HUES6 (cell line): ENCODE data around the gene GHRHR.

ENCODE experiments used
- H3K27ac ChIP-seq: 2 replicates; pipeline ENCODE4 v1.7.0; 2013; ENCODE audit warnings: low read depth, mild to moderate bottlenecking, low read length, inconsistent platforms
- H3K27me3 ChIP-seq: 2 replicates; pipeline ENCODE4 v1.6.1; 2013; ENCODE audit warnings: low read length; ENCODE audit not compliant: control insufficient read depth, insufficient read depth
- H3K36me3 ChIP-seq: 2 replicates; pipeline ENCODE4 v1.6.1; 2013; ENCODE audit warnings: low read length; ENCODE audit not compliant: control insufficient read depth, insufficient read depth
- H3K4me1 ChIP-seq: 2 replicates; pipeline ENCODE4 v1.6.1; 2013; ENCODE audit warnings: low read length; ENCODE audit not compliant: control insufficient read depth, insufficient read depth
- H3K4me3 ChIP-seq: 2 replicates; pipeline ENCODE4 v1.5.1; 2013; ENCODE audit warnings: low read depth, low read length
- H3K9ac ChIP-seq: one replicate; pipeline ENCODE4 v1.6.1; 2013; ENCODE audit warnings: mild to moderate bottlenecking, low read length
- H3K9me3 ChIP-seq: 2 replicates; pipeline ENCODE4 v1.6.1; 2013; ENCODE audit warnings: low read depth, low read length; ENCODE audit not compliant: control insufficient read depth, insufficient read depth

GHRHR gene

DNA sequence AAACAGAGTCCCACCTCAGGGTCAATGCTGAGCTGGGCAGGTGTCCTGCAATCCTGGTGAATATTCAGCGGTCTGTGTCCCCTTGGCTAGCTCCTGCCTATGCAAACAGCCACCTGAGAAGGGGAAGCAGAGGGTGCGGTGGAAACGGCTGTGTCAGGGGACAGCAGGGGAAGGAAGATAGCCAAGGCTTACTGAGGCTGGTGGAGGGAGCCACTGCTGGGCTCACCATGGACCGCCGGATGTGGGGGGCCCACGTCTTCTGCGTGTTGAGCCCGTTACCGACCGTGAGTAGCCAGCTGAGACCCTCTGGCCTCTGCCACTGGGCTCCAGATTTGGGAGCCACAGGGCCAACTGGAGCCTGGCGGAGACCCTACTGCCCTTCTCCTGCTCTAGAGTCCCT is at the start of gene GHRHR:
Gene GHRHR, plus strand, starts transcription at position 112 of the 400 bp plus-strand sequence. Its CDS starts 116 bp downstream, at position 228.
- Histone ChIP-seq H3K27ac (no peak within 1 kb of the TSS), H3K27me3 (peaks cover 17% of the 10 kb centered on the region; the same call in 1 of the 2 replicates), H3K4me1 (no peaks in the 10 kb centered on the region), H3K9me3 (no peaks in the 10 kb centered on the region), H3K9ac (no peak within 1 kb of the TSS), H3K4me3 (no peak within 1 kb of the TSS), H3K36me3 (no peaks in the 10 kb centered on the region)

DNA sequence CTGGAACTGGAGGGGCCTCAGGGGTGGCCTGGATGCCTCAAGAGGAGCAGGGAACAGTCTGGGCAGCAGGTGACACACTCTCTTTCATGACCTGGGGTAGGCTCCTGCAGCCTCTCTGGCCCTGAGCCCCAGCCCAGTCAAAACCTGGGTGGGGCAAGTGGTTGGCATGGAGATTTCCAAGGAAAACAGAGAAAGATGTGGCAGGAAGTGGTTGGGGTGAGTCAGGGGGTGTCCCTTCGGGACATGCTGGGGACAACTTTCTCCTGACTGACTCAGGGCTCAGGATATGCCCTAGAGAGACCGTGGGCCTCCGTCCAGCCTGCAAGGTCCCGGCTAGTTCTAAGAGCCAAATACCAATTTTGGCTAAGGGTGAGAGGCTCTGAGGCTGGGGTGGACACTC is 49.2 kb upstream of the GHRHR start:
- Histone ChIP-seq H3K27me3 (no peaks in the 10 kb centered on the region), H3K9me3 (no peaks in the 10 kb centered on the region), H3K36me3 (no peaks in the 10 kb centered on the region), H3K9ac (no peak overlapping the region), H3K4me1 (peaks cover 33% of the 10 kb centered on the region; the same call in 1 of the 2 replicates), H3K27ac (no peak overlapping the region), H3K4me3 (no peak overlapping the region)

DNA sequence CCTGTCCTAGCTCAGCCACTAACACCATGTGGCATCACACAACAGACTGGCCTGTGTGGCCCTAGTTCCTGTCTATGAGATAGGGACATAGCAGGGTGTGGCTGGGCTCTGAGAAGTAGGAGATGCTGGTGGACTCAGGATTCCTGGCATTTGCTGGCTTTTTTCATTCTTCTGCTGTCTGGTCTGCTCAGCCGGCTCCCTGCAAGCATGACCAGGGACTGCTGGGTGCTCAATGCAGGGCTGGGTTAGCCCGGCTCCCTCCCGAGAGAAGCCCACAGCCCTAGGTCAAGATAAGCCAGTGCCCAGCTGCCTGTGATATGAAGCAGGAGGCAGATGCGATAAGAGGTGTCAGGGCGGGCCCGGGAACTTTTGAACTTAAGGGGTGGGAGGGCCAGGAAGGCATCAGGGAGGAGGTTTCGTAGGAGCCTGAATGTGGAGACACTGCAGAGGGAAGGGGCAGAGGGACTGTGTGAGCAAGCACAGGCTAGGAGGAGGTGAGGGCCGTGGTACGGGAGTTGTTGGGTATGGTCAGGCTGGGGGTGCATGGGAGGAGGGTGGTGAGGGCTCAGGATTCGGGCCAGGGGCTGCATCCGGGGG is 48.6 kb upstream of the GHRHR start:
- no peak overlapping the region for H3K4me3 ChIP-seq
- H3K27me3 ChIP-seq, result no peaks in the 10 kb centered on the region
- no peak overlapping the region for H3K27ac ChIP-seq

DNA sequence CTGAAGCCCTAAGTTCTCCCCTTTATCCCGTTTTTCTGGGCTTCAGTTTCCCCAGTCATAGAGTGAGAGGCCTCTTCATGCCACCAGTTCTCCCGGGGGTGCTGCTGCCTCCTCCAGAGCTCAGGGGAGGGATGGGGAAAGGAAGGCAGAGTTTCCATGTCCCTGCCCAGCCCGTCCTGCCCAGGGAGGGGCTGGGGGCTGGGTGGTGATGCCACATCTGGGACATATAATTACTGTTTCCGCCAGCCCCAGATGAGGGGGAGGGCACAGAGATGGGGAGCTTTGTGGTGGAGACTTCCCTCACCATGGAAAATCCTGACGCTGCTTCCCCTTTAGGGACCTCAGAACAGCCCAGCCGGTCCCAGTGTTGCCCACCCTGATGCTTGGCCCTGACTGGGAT is 48.0 kb upstream of the GHRHR start:
- no peaks in the 10 kb centered on the region for H3K27me3 ChIP-seq
- peaks cover 34% of the 10 kb centered on the region; the same call in 1 of the 2 replicates for H3K4me1 ChIP-seq
- no peak overlapping the region for H3K4me3 ChIP-seq
- H3K9me3 ChIP-seq, result no peaks in the 10 kb centered on the region
- H3K36me3 ChIP-seq, result no peaks in the 10 kb centered on the region
- no peak overlapping the region for H3K27ac ChIP-seq
- H3K9ac ChIP-seq, result no peak overlapping the region

More for the DNA sequence above, 48.6 kb upstream of the GHRHR start:
- Histone ChIP-seq H3K36me3 (no peaks in the 10 kb centered on the region), H3K9me3 (no peaks in the 10 kb centered on the region), H3K9ac (no peak overlapping the region), H3K4me1 (peaks cover 33% of the 10 kb centered on the region; the same call in 1 of the 2 replicates)

DNA sequence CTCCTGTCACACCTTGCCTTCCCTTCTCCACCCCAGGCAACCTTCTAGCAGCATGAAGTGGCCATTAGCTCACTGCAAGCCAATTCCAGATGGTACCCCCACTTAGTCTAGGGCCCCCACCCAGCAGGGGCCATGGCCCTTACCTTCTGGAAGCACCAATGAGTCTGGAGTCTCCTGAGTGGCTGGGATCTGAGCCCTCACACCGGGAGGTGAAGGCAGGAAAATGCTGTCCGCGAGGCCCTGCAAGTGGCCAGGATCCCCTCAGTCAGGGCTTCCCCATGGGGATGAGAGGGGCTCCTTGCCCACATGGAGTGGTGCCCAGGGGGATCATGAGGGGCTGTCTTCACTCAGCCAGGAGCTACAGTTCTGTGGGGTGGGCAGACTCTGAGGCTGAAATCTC is 47.5 kb upstream of the GHRHR start:
- H3K9ac ChIP-seq, result no peak overlapping the region
- H3K4me1 ChIP-seq, result peaks cover 39% of the 10 kb centered on the region; the same call in 1 of the 2 replicates
- no peaks in the 10 kb centered on the region for H3K27me3 ChIP-seq
- H3K9me3 ChIP-seq, result no peaks in the 10 kb centered on the region
- H3K36me3 ChIP-seq, result no peaks in the 10 kb centered on the region
- H3K4me3 ChIP-seq, result no peak overlapping the region
- H3K27ac ChIP-seq, result no peak overlapping the region

DNA sequence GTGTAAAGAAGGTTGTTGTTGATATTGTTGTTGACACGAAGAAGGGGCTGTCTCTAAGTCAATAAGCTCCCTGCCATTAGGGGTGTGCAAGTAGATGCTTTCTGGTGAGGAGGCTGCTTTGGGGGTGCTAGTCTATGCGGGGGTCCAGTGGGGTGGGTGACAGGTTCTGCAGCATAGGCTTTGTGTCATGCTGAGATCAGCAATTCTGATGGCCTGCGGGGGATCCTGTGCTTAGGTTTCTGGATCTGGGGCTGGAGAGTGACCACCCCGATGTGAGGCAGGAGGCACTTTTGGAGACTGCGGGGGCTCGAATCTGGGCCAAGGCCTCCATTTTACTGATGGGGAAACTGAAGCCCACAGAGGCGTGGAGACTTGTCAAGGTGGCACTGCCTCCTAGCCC is 47.0 kb upstream of the GHRHR start:
- Histone ChIP-seq H3K9me3 (no peaks in the 10 kb centered on the region), H3K9ac (no peak overlapping the region), H3K27me3 (no peaks in the 10 kb centered on the region), H3K36me3 (no peaks in the 10 kb centered on the region), H3K4me1 (peaks cover 40% of the 10 kb centered on the region; the same call in 1 of the 2 replicates), H3K27ac (no peak overlapping the region), H3K4me3 (no peak overlapping the region)

DNA sequence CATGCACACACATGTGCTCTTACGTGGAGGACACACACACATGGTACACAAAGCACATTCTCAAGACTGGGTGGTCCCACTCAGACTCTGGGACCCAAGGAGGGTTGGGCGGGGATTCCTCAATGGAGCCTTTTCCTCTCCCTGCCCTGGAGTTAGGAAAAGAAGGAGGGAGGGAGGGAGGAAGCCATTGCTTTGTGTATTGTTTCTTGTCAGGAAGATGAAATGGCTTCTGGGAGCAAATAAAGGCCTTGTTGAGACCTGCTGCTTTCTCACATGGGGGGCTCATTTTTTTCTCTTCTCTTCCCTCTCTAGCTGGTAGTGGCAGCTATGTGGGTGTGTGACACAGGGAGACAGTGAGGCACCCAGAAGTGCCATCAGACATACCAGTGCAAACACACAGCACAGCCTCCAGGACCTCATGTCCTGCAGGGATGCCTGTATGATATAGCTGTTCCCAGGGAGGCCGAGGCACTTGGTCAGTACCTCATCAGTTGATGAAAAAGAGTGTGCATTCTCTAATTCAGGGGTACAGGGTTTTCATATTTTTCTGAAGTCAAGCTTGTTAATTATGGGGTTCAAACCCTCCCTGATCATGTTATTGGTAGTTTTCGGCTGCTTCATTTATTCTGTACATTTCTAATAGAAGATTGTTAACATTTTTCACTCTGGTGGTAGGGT is 46.4 kb upstream of the GHRHR start:
- H3K27me3 ChIP-seq, result no peaks in the 10 kb centered on the region
- no peaks in the 10 kb centered on the region for H3K9me3 ChIP-seq
- H3K9ac ChIP-seq, result no peak overlapping the region
- peaks cover 40% of the 10 kb centered on the region; the same call in 1 of the 2 replicates for H3K4me1 ChIP-seq
- no peak overlapping the region for H3K4me3 ChIP-seq
- no peak overlapping the region for H3K27ac ChIP-seq
- no peaks in the 10 kb centered on the region for H3K36me3 ChIP-seq

DNA sequence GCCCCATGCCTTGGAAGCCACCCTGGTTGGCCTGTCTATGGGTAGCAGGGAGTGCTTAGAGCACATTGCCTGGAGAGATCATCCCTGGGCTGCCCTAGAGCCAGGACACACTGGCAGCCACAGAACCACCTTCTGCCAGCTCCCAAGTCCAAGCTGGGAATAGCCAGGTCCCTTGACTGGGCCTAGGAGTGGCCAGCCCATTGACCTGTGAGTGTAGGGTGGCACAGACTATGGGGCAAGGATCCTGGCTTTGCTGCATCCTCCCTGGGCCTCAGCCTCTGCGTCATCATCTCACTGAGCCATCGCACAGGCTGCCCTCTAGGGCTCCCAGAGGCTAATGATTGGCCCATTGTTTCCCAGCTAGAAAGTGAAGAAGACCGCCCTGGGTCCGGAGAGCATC is 45.1 kb upstream of the GHRHR start:
- H3K27me3 ChIP-seq, result no peaks in the 10 kb centered on the region
- H3K4me3 ChIP-seq, result no peak overlapping the region
- H3K36me3 ChIP-seq, result no peaks in the 10 kb centered on the region
- H3K9ac ChIP-seq, result no peak overlapping the region
- no peaks in the 10 kb centered on the region for H3K9me3 ChIP-seq
- no peak overlapping the region for H3K27ac ChIP-seq
- H3K4me1 ChIP-seq, result peaks cover 32% of the 10 kb centered on the region; the same call in 1 of the 2 replicates

DNA sequence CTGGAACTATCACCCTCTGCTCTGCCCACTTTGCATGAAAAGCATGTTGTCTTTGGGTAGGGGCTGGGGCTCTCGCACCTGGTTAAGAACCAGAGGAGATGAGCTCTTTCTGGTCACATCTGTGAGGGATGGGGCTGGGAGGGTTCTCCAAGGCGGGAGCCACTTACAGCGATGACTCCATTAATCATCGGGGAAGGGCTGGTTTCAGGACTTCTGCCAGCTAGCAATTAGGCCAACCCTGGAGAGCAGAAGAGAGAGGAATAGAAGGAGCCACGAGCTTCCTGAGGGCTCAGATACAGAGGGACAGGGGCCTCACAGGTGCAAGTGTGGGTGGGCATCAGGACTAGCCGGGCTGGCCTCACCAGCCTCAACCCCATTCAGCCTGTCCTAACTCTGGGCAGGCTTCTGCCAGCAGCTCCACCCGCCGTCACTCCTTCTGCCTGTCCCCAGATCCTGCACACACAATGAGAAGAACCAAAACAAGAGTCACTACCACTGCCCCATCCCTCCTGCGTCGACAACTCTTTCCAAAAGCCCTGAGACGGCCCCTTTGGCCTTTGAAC is 43.7 kb upstream of the GHRHR start:
- H3K27me3 ChIP-seq, result no peaks in the 10 kb centered on the region
- H3K36me3 ChIP-seq, result no peaks in the 10 kb centered on the region
- no peak overlapping the region for H3K9ac ChIP-seq
- no peaks in the 10 kb centered on the region for H3K9me3 ChIP-seq
- no peak overlapping the region for H3K4me3 ChIP-seq
- H3K27ac ChIP-seq, result no peak overlapping the region
- peaks cover 19% of the 10 kb centered on the region; the same call in 1 of the 2 replicates for H3K4me1 ChIP-seq

DNA sequence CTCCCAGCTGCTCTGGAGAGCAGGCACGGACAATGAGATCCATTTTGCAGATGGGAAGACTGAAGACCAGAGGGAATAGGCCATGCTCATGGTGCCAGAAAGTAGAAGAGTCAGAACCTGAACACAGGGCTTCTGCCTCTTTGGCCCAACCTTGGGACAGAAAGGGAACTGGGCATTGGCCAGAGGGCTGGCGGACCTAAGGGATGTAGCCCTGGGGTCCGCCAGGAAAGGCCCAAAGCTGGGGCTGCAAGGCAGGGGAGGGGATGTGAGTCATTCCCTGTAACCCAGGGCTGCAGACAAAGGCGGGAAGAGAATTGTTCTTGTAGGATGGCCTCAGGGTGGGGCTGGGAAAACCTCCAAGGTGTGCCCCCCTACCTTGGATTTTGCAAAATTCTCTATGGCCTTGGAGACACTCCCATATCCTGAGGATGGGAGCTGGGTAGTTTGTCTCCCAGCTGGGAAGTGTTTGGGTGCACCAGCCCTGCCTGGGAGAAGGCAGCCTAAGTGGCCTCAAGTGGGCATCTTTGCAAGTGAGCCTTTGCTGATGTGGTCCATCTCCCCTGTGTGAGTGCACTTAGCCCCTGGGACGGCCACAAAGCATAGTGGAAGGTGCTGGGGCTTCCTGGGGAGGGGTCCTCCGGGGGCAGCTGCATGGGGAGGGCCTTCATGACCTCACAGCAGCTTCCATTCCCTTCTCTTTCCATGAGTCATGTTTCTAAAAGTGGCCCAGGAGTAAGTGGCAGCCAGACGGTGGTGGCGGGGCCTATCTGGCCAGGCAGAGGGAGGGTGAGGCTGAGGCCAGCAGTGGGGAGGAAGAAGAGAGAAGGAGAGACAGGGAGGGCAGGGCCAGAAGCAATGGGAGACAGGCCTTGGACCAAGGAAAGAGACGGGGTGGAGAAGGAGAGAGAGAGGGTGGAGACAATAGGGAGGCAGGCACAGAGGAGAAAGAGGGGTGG is 42.9 kb upstream of the GHRHR start:
- Histone ChIP-seq H3K9ac (no peak overlapping the region), H3K27me3 (no peaks in the 10 kb centered on the region), H3K27ac (no peak overlapping the region), H3K9me3 (no peaks in the 10 kb centered on the region), H3K4me1 (peaks cover 18% of the 10 kb centered on the region; the same call in 1 of the 2 replicates), H3K36me3 (no peaks in the 10 kb centered on the region), H3K4me3 (no peak overlapping the region)
